Stimulated activated CD8-positive, alpha-beta memory T cell treated with anti-CD3 and anti-CD28 coated beads, Interleukin-7, amount 100 ng/mL, for 1 hour (primary cell): ENCODE results near the gene PTPRA.
"Not testable (repeated sequence)": the region's sequence is repeated elsewhere in the genome, so short reads cannot be mapped to it uniquely, and the experiment has no call there.

Experiments used
- DNase-seq, 2 donors: peaks; one replicate each; pipeline ENCODE4 v3.0.0-alpha.2; 2020; ENCODE audit warnings: low read depth in 2 of 2

Gene PTPRA

GRCh38 chr20:2995796-2996195 is 122.5 kb downstream of the PTPRA start:
- DNase-seq: no peak

- no peak for DNase-seq
Measured at GRCh38 chr20:2998728-2999127, 125.4 kb downstream of the PTPRA start.

GRCh38 chr20:3000852-3001523 is 127.7 kb downstream of the PTPRA start:
- no peak for DNase-seq

- DNase-seq: no peak
Measured at GRCh38 chr20:3003416-3003815, 130.1 kb downstream of the PTPRA start.

GRCh38 chr20:3010985-3011723 is 137.9 kb downstream of the PTPRA start:
- no peak for DNase-seq

GRCh38 chr20:3011752-3012151 is 138.5 kb downstream of the PTPRA start:
- DNase-seq: no peak

GRCh38 chr20:3013771-3014170 is 140.5 kb downstream of the PTPRA start:
- DNase-seq: no peak

- no peak for DNase-seq
Measured at GRCh38 chr20:3014179-3014578, 140.9 kb downstream of the PTPRA start.

GRCh38 chr20:3014662-3015061 is 141.4 kb downstream of the PTPRA start:
- no peak for DNase-seq

GRCh38 chr20:3015302-3015701 is 142.0 kb downstream of the PTPRA start:
- DNase-seq: not testable (repeated sequence)

GRCh38 chr20:3021327-3021726 is 148.0 kb downstream of the PTPRA start:
- no peak for DNase-seq

- no peak for DNase-seq
Measured at GRCh38 chr20:3021777-3022176, 148.5 kb downstream of the PTPRA start.

- DNase-seq: not testable (repeated sequence)
Measured at GRCh38 chr20:3022559-3023490, 149.5 kb downstream of the PTPRA start.

- no peak for DNase-seq
Measured at GRCh38 chr20:3027987-3028386, 154.7 kb downstream of the PTPRA start.

- no peak for DNase-seq
Measured at GRCh38 chr20:3031524-3032147, 158.4 kb downstream of the PTPRA start.

GRCh38 chr20:3032624-3033023 is 159.3 kb downstream of the PTPRA start:
- DNase-seq: no peak

GRCh38 chr20:3037654-3038053 is 164.4 kb downstream of the PTPRA start:
- no peak for DNase-seq

GRCh38 chr20:3038454-3038853 is 165.2 kb downstream of the PTPRA start:
- no peak for DNase-seq

- no peak for DNase-seq
Measured at GRCh38 chr20:3039426-3039825, 166.1 kb downstream of the PTPRA start.

- DNase-seq: no peak
Measured at GRCh38 chr20:3040086-3040485, 166.8 kb downstream of the PTPRA start.

- no peak for DNase-seq
Measured at GRCh38 chr20:3041854-3042409, 168.7 kb downstream of the PTPRA start.

- DNase-seq: no peak
Measured at GRCh38 chr20:3042625-3043024, 169.3 kb downstream of the PTPRA start.
